Measurements from ENCODE around the gene KCNK16.

Gene KCNK16

DNA sequence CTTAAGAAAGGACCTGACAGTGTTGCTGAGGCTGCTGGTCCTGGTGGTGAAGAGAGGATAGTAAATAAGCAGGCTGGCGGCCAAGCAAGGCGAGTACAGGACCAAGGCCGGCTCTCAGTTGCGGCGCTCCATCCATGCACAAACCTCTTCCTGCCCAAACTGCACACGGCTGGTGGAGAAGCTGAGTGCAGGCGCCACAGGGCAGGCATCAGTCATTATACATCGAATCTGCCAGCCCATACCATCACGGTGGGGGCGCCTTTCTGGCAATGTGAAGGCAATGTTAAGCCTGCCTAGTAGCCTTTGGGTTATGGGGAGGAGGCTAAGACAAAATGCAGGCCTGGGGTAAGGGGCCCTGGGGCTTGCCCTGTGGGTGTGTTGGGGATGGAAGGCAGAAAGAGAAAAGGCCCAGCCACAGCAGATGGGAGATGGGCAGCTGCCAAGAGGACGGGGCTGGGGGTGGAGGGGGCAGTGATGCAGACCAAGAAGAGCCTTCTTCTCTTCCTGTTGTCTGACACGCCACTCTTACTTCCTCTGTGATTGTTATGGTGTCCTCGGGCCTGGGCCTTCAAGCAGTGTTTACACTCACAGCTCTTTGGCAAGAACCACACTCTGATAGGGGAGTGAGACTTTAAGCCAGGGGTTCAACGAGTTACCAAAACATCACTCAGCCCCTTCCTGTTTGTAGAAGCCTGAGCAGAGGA is 20.3 kb upstream of the KCNK16 start:
- TF ChIP-seq, protein P1, sequence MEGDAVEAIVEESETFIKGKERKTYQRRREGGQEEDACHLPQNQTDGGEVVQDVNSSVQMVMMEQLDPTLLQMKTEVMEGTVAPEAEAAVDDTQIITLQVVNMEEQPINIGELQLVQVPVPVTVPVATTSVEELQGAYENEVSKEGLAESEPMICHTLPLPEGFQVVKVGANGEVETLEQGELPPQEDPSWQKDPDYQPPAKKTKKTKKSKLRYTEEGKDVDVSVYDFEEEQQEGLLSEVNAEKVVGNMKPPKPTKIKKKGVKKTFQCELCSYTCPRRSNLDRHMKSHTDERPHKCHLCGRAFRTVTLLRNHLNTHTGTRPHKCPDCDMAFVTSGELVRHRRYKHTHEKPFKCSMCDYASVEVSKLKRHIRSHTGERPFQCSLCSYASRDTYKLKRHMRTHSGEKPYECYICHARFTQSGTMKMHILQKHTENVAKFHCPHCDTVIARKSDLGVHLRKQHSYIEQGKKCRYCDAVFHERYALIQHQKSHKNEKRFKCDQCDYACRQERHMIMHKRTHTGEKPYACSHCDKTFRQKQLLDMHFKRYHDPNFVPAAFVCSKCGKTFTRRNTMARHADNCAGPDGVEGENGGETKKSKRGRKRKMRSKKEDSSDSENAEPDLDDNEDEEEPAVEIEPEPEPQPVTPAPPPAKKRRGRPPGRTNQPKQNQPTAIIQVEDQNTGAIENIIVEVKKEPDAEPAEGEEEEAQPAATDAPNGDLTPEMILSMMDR (IDR thresholded peaks at IDR 0.05; ENCODE audit: borderline replicate concordance, insufficient read depth, low read depth, low read length), result no peak

DNA sequence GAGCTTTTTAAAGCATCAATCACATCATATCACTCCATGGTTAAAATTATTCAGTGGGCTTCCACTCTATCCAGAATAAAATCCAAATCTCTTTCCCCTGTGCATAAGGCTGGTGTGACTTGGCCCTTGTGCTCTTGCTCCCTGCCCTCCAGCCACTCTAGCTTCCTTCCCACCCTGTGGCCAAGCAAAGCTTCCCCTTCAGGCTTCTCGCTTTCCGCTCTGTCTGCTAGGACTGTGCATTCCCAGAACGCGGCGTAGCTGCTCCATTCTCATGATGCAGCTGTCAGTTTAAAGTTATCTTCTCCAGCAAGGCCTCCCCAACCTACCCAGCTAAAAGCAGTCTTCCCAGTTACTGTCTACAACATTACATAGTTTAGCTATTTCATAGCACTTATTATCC is 19.4 kb upstream of the KCNK16 start:
- no peak overlapping the region for H3K4me3 ChIP-seq (ENCODE audit: low read depth, low read length)
- TF ChIP-seq, protein P1 (IDR thresholded peaks at IDR 0.05; ENCODE audit: borderline replicate concordance, insufficient read depth, low read depth, low read length), result no peak

More for the DNA sequence above, 20.3 kb upstream of the KCNK16 start:
- H3K4me3 ChIP-seq (ENCODE audit: low read depth, low read length), result no peak overlapping the region

DNA sequence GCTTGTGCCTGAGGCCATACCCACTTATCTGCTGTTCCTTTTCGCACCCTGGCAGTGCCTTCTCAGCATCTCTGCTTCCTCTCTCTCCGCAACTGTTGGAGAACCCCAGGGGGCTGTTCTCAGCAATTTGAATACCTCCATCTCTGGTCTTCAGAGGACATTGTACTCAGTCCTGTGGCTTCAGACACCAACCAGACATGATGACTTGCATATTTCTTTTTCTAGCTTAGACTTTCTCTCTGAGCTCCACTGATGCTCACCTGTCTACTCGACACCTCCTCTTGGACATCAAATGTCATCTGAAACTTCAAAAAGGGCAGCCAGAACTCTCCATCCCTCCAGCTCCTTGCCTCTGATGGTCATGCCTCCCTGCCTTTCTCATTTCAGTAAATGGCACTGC is 18.9 kb upstream of the KCNK16 start:
- H3K4me3 ChIP-seq (ENCODE audit: low read depth, low read length), result no peak overlapping the region
- TF ChIP-seq, protein P1 (IDR thresholded peaks at IDR 0.05; ENCODE audit: borderline replicate concordance, insufficient read depth, low read depth, low read length), result no peak

DNA sequence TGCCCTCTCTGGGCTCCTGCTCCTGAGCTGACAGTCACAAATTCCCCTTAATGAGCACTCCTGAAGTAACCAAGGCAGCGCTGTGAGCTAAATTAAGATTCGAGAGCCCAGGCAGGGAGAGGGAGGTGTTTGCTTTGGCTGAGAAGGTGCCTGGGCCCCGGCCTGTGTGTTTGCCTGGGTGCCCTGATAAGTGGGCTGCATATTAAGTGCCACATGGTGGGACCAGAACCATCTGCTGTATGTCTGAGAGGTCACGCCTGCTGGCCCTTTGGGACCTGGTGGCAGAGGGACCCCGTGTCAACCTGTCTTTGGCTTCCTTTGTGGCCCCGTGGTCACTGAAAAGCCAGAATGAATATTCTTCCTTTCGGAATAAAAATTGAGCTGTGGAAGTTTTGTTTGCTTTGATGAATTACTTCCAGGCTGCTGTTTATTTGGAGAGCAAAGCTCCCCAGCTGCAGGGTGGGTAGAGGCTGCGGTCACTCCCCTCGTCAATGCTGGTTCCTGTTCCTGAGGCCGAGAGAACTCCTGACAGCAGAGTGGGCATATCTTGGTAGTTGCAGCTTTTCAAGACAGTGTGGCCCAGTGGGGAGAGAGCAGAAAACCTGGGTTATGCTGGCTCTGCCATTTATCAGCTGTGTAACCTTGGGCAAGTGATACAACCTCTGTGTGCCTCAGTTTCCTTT is 17.5 kb upstream of the KCNK16 start:
- TF ChIP-seq, protein P1 (IDR thresholded peaks at IDR 0.05; ENCODE audit: borderline replicate concordance, insufficient read depth, low read depth, low read length), result no peak
- no peak overlapping the region for H3K4me3 ChIP-seq (ENCODE audit: low read depth, low read length)

DNA sequence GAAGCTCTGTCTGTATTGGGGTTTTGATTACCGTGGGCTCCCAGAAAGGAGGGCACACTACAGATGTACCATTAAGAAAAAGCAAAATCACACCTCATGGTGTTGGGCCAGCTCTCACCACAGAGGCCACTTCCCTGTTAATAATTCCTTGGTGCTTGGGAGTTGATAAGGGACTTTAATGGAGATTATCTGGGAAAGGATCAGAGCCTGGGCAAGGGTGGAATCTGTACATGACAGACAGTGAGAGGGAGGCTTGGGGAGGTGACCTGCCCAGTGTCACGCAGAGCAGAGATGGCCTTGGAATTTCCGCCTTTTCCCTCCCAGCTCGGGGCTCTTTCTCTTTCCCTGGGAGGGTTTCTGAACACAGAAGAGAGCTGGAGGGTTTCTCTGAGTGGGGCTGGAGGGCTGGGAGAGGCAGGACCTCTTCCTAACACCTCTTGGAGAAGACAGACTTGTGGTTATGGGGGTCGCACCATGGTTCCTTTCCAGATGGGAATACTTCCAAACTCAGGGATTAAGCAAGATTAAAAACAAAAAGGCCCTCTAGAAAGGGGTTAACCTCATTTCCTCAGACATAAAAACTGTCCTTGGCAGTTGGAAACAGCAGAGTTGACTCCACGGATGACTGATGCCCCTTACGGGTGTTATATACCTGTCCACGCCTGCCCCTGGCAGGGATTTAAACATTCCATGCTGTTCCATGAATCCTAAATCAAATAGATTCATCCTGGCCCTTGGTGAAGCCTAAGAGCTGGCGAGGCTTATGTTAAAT is 16.8 kb upstream of the KCNK16 start:
- no peak overlapping the region for H3K4me3 ChIP-seq (ENCODE audit: low read depth, low read length)
- TF ChIP-seq, protein P1 (IDR thresholded peaks at IDR 0.05; ENCODE audit: borderline replicate concordance, insufficient read depth, low read depth, low read length), result no peak

DNA sequence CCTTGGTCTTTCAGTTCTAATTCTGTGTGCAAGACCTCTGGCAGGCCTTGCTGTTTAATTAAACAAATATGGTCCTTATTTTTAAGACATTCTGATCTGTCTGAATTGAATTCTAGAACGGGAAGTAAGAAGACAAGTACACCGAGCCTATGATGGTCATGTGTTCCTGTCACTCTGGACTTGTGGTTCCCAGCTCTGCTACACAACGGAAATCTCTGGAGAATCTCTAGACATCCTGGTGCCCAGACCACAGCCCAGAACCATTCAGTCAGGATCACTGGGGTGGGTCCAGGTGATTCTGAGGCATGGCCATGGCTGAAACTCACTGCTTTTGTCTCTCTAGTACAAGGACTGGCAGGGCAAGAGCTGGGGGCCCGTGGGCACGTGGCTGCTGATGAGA is 15.9 kb upstream of the KCNK16 start:
- TF ChIP-seq, protein P1 (IDR thresholded peaks at IDR 0.05; ENCODE audit: borderline replicate concordance, insufficient read depth, low read depth, low read length), result no peak
- no peak overlapping the region for H3K4me3 ChIP-seq (ENCODE audit: low read depth, low read length)
